DMS114 treated with DMSO at 0.1 percent for 48 hours (cell line): Measurements from ENCODE around the gene STIM2.

Source experiments
- DNase-seq: peaks from one replicate; lab custom pipeline; 2025; ENCODE audit not compliant: unreplicated experiment; lab: John Stamatoyannopoulos, UW

Gene STIM2

DNA sequence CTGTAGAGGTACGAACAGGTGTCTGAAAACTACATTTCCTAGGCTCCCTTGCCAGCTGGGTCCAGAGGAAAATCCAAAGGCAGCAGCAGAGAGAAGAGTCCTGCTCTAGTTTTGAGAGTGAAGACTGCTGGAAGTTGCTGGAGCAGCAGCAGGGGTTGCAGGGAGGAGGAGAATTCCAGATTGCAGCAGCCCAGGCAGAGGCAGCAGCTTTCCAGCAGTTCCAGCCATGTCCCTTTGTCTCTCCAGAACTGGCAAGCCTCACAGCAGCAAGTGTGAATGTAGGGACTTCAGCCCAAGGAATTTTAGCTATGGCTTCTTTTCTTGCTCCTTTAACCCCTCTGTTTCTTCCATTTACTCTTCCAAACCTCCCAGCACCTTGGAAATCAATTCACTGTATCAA is 24.1 kb upstream of the STIM2 start:
- no peak for DNase-seq

DNA sequence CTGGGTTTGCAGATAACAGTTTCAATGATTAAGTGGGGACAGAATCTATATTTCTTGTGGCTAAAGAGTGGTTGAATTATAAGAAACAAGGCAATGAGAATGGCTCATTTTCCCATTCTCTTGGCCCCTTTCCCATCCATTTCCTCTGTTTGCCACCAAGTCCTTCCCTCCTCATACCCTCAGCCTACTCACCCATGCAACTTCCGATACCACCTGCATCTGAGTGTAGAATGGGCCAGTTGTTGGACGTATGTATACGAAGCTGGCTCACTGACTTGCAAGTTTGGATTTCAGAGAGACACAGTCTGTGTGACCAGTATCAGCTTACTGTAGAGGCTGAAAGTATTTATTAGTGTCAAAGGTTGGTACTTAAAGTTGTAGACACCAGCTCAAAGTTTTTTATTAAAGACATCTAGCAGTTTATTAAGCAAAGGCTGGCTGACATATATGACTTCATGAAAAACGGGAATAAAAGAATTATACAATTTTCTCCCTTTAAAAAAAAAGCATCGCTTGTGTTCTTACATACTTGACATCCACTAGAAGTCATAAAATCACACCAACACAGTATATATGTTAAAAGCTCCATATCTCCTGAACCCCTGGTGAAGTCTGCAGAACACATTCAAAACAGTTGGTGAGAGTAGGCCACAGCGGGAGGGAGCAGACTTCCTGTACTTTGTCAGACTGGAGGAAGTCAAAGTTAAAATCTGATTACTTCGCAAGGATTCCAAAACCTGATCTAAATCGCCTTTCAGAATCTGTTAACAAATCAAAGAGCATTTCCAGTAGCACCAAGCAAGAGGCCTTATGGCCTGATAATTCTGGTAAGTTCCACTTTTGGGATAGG is 22.4 kb upstream of the STIM2 start:
- DNase-seq: no peak

DNA sequence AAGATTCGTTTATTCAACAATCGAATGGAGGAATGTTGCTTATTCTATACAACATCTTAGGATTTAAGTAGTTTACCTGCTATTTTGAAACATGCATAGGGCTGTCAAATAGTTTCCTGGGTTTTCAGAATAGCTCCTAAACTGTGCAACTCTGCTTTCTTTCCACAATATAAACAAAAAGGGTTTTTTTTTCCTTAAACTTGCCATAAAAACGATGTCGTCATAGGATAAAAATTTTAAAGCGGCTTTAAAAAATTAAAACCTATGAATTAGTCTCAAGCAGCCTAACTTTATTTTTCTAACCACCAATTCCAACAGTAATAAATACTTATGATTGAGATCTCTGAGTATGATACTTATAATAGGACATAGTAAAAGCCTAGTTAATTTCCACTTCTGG is 21.6 kb upstream of the STIM2 start:
- no peak for DNase-seq

DNA sequence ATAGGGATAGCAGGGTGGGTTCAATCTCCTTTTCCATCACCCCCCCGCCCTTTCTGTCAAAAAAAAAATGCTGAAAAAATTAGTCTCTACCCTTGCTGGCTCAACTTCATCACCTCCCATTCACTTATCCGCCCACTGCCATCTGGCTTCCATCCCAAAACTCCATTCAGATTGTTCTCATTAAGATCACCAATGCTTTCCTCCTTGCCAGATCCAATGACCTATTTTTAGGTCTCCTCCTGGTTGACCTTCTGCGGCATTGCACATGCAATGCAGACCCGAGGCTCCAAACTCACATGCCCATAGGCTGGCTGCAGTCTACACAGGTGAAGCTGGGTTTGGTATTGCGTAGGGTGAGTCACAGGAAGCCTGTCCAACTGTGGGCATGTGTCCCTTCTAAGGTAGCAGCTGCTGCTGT is 21.1 kb upstream of the STIM2 start:
- no peak for DNase-seq

GRCh38 chr4:26840786-26841185 is 19.9 kb upstream of the STIM2 start:
- no peak for DNase-seq

DNA sequence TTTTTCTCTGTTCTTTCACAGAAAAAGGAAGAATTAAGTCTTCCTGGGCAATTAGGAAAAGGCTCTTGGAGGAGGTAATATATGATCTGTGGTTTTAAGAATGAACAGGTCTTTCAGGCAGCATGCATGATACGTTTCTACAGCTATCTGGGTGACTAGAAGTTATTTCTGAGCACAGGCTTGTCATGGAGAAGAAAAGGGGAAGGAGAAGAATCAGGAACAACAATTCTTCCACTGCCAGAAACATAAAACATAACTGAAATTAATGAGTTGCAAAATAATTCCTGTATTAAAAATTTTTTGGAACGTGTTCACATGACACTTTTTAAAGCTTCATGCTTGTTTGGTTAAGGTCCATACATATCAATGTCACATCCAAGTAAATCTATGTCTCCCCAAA is 17.7 kb upstream of the STIM2 start:
- DNase-seq: no peak

DNA sequence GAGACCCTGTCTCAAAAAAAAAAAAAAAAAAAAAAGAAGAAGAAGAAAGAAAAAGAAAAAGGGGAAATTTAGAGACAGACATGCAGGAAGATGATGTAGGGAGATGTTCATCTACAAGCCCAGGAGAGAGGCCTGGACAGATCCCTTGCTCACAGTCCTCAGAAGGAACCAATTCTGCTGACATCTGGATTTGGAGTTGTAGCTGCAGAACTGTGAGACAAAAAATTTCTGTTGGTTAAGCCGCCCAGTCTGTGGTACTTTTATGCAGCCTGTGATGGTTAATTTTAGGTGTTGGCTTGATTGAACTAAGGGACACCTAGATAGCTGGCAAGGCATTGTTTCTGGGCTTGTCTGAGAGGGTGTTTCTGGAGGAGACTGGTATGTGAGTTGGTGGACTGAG is 10.1 kb upstream of the STIM2 start:
- DNase-seq: no peak

DNA sequence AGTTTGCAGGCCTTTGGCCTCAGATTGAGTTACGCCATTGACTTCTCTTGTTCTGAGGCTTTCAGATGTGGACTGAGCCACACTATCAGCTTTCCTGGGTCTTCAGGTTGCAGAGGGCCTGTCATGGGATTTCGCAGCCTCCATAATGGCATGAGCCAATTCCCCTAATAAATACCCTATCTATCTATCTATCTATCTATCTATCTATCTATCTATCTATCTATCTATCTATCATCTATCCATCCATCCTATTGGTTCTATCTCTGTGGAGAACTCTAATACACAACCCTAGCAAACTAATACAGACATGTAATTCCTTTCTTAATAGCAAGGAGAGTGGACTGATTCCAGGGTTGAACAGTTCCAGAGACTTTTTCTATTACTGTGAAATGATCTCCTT is 9.5 kb upstream of the STIM2 start:
- DNase-seq: no peak

DNA sequence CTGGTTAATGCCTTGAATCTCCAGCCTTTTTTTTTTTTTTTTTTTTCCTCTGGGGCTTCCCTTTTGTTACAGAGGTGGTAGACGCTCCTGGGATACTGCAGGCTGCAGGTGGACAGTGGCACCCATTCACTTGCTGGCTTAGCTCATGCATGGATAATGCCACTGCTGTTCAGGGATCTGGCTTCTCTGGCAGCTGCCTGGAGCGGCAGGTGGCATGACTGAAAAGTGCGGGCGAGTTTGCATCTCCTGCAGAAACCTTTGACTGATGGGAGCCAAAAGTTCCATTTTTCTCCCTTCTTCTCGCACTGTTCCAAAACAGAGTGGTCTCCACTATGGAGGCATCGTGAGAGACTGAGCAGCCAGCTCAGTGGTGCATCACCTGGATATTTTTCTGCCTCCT is 5.9 kb upstream of the STIM2 start:
- DNase-seq: no peak

DNA sequence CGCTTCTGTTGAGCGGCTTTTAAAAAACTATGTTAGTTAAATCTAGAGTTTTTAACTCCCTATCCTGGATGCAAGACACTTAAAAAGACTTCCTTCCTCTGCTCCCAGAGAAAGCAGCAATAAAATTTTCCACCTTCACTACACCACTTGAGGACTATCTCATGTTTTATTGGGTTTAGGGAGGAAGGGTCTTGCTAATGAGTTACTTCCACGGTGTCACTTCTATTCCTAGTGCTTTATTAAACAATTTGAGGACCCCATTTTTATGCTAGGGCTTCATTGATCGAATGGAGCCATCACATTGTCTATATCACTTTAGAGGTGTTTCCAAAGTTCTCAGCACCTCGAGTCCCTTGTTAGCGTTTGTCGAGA is 3.7 kb upstream of the STIM2 start:
- DNase-seq: no peak

DNA sequence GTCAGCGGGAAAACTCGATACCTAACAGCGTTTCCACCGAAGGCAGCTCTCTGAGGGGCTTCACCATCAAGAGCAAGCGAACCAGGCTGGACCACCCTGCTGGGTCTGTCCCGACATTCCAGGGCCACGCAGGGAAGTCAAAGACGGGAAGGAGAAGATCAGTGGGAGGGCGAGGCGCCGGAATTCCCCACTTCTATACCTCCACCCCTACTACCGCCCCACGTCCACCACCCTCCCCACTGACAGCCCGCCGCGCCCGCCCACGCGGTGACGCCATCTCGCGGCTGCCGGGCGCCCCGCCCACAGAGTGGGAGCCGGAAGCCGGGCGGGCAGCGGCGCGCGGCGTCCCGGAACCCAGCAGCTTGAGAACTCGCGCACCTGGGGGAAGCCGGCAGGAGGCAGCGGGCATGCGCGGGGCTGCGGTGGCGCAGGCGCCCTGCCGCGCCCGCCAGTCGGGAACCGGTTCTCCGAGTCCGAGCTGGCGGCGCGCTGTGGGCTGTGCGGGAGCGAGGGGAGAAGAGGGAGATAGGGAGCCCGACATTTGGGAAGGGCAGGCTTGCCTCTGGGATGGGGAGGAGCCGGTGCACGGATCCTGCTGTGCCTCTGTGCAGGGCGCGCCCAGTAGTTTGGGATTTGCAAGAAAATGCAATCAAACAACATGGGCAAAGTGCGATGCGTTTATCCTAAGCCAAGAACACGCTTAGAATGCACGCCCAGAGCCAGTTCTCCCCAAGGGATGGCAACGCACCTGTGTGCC is 3.2 kb upstream of the STIM2 start:
- peak; percentile 37 for DNase-seq

- DNase-seq: no peak
Measured at GRCh38 chr4:26858035-26858918, 2.4 kb upstream of the STIM2 start.

GRCh38 chr4:26858947-26859401 is 1.7 kb upstream of the STIM2 start:
- DNase-seq: no peak

DNA sequence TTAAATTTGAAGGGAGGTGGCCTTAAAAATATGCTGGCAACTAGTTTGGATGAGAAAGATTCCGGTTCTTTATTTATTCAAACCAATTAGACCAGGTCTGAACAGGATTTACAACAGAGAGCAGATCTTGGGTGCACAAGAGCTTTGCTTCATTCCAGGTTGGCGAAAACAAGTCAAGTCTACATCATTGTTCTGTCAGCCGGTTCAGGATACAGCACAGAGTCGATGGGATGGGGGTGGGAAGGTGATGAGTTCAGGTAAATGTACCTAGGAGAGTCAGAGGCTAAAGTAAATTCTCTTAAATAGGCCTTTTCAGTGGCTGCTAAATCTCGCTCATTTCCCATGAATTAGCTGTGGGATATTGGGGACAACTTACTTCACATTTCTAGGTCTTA is 882 bp upstream of the STIM2 start:
- no peak for DNase-seq

- DNase-seq: no peak
Measured at GRCh38 chr4:26860922-26861433, 337 bp downstream of the STIM2 start.

GRCh38 chr4:26861434-26862186 is 969 bp downstream of the STIM2 start:
- peak; percentile 9 for DNase-seq

DNA sequence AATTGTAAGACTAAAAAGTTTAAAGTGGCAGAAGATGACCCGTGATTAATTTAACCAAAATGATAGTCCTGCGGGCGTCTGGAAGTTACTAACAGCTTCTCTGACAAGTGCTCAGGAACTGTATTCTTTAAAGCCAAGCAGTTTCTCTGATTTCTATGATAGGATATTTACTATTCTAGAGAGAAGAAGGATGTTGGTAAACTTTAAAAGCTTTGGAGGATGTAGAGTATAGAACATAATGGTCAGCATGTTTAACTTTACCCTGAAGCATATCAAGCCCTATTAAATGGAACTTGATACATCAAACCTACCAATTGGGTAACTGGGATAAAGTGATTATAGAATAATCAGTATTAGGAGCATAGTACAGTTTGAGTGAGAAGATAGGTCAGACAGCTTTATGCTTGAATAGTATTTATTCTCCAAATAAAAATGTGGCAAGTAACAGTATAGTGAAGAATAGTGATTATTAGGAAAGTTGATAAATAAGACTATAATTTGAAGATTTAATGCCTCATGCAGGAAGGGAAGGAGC is 1.8 kb downstream of the STIM2 start:
- no peak for DNase-seq

- DNase-seq: no peak
Measured at GRCh38 chr4:26863512-26863911, 2.9 kb downstream of the STIM2 start.

DNA sequence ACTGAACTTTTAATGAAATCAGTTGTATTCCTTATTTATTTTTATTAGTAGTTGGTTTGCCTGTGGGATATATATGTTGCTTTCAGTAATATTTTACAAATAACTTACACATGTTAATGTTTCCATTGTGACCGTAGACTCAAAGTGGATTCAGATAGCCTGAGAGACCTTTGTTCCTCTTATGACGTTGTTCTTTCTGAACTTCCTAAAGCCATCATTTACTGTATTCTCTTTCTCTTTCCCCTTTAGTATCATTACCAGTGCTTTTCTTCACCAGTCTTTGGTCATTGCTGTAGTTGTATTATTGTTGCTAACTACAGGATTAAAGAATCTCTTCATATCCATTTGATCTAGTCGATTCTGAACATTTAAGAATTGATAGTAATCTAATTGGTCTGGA is 4.3 kb downstream of the STIM2 start:
- no peak for DNase-seq

- DNase-seq: no peak
Measured at GRCh38 chr4:26866203-26866602, 5.6 kb downstream of the STIM2 start.
